Sigmoid colon (tissue), 4 donors: ENCODE measurements around the gene TMEM11.

Source experiments
- CTCF ChIP-seq, 4 experiments: fragments of 450-650 bp in 3 of 4; fragments of 200-600 bp in 1 of 4; IDR thresholded peaks; one replicate each; pipeline ENCODE4 v1.5.1; 2016 to 2019; ENCODE audit warnings: antibody characterized with exemption in 4 of 4, mild to moderate bottlenecking in 3 of 4, moderate library complexity in 2 of 4
- EP300 ChIP-seq, 4 donors: sonication (generic); formaldehyde crosslinking; IDR thresholded peaks; one replicate each; pipeline ENCODE4 v1.6.1; 2017; ENCODE audit warnings: antibody characterized with exemption in 4 of 4
- POLR2A ChIP-seq, 2 donors: fragments of 450-650 bp; IDR thresholded peaks; one replicate each; pipeline ENCODE4 v1.6.1; 2016; ENCODE audit warnings: antibody characterized with exemption in 2 of 2, mild to moderate bottlenecking in 2 of 2, moderate library complexity in 2 of 2

GRCh38 chr17:21253646-21254441, 39.9 kb upstream of the TMEM11 start:
- TF ChIP-seq POLR2A (IDR thresholded peaks at IDR 0.05) = no peak
- TF ChIP-seq CTCF (IDR thresholded peaks at IDR 0.05) = no peak
- TF ChIP-seq EP300 (IDR thresholded peaks at IDR 0.05) = no peak
